ENCODE data around the gene HECTD1. TPM values are rescaled to one million over a fixed set of nuclear protein-coding genes. Genes with fewer than 3 reads are reported as not detected.

The HECTD1 gene
- total and polyA plus RNA-seq, 9 of the 15 experiments (the other 6 are each of a cell fraction or from before 2014, with no cell fraction given): 27.9 to 111 (median 78.1) TPM

DNA sequence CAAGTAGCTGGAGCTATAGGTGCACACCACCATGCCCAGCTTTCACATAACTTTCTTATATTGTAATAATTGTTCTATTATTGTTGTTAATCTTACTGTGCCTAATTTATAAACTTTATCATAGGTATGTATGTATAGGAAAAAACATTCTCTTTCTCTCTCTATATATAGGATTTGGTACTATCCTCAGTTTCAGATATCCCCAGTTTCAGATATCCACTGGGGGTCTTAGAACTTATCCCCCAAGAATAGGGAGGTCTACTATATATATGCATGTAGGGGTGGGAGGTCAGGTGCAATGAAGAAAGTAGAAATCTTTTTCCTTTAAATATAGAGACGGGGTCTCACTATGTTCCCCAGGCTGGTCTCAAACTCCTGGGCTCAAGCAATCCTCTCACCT, 110.5 kb downstream of the HECTD1 start:
- CTCF ChIA-PET (ENCODE audit: low intra/inter-chr PET ratio): no interaction called here
- H3K9me3 ChIP-seq (replicated peaks; ENCODE audit: control insufficient read depth, insufficient read depth, low read depth, low read length): no peaks in the 10 kb centered on the region

More for the DNA sequence above, 110.5 kb downstream of the HECTD1 start:
- FAIRE-seq (no peak), ATAC-seq (no peak), DNase-seq (ENCODE audit: extremely low read depth in 1 of 4, low spot score in 3 of 4) (no peak)
- Histone ChIP-seq H3K79me2 (ENCODE audit: control insufficient read depth, insufficient read depth, low read length) (no peaks in the 10 kb centered on the region), H3K4me3 (no peak overlapping the region), H3K4me2 (ENCODE audit: insufficient read depth, low read length) (no peak overlapping the region), H3K27ac (ENCODE audit: extremely low read depth, low read depth, low read length) (no peak overlapping the region), H3K36me3 (ENCODE audit: control insufficient read depth, insufficient read depth, low read length) (peaks cover 39% of the 10 kb centered on the region), H2AFZ (ENCODE audit: low read depth, low read length) (no peak overlapping the region), H3K9ac (ENCODE audit: insufficient read depth in 1 of 2, low read depth in 2 of 2, low read length in 2 of 2) (no peak overlapping the region), H3K4me1 (replicated peaks in 1 of 2; ENCODE audit: control insufficient read depth in 2 of 2, insufficient read depth in 2 of 2, low read length in 2 of 2) (no peaks in the 10 kb centered on the region), H3K27me3 (ENCODE audit: control insufficient read depth in 2 of 2, insufficient read depth in 2 of 2, low read length in 2 of 2) (no peaks in the 10 kb centered on the region), H4K20me1 (replicated peaks; ENCODE audit: control insufficient read depth, insufficient read depth, low read length) (no peaks in the 10 kb centered on the region), H3K9me1 (ENCODE audit: control insufficient read depth, insufficient read depth, low read length) (no peaks in the 10 kb centered on the region)
- TF ChIP-seq ZEB2 (IDR thresholded peaks at IDR 0.05): no peak
- TF ChIP-seq MAFF (IDR thresholded peaks at IDR 0.05; ENCODE audit: low read length): no peak
- no peak for TF ChIP-seq RCOR1 (IDR thresholded peaks at IDR 0.05; ENCODE audit: borderline replicate concordance in 1 of 2, low read depth in 2 of 2, low read length in 2 of 2)
- no peak for TF ChIP-seq SIX5 (IDR thresholded peaks at IDR 0.05; ENCODE audit: borderline replicate concordance in 1 of 2, insufficient read depth in 1 of 2, low read depth in 1 of 2, low read length in 2 of 2)
- no peak for TF ChIP-seq DIDO1 (tag; IDR thresholded peaks at IDR 0.05; ENCODE audit: low read depth)
- TF ChIP-seq, protein P1, sequence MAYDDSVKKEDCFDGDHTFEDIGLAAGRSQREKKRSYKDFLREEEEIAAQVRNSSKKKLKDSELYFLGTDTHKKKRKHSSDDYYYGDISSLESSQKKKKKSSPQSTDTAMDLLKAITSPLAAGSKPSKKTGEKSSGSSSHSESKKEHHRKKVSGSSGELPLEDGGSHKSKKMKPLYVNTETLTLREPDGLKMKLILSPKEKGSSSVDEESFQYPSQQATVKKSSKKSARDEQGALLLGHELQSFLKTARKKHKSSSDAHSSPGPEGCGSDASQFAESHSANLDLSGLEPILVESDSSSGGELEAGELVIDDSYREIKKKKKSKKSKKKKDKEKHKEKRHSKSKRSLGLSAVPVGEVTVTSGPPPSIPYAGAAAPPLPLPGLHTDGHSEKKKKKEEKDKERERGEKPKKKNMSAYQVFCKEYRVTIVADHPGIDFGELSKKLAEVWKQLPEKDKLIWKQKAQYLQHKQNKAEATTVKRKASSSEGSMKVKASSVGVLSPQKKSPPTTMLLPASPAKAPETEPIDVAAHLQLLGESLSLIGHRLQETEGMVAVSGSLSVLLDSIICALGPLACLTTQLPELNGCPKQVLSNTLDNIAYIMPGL (CRISPR knock-in tag; IDR thresholded peaks at IDR 0.05): no peak
- TF ChIP-seq PRMT5 (CRISPR knock-in tag; IDR thresholded peaks at IDR 0.05): no peak
- TF ChIP-seq ZBTB12 (CRISPR knock-in tag; IDR thresholded peaks at IDR 0.05): no peak
- no peak for TF ChIP-seq CTCFL (IDR thresholded peaks at IDR 0.05; ENCODE audit: borderline replicate concordance, insufficient read depth, low read depth, low read length, poor library complexity, severe bottlenecking)
- TF ChIP-seq, protein P2, sequence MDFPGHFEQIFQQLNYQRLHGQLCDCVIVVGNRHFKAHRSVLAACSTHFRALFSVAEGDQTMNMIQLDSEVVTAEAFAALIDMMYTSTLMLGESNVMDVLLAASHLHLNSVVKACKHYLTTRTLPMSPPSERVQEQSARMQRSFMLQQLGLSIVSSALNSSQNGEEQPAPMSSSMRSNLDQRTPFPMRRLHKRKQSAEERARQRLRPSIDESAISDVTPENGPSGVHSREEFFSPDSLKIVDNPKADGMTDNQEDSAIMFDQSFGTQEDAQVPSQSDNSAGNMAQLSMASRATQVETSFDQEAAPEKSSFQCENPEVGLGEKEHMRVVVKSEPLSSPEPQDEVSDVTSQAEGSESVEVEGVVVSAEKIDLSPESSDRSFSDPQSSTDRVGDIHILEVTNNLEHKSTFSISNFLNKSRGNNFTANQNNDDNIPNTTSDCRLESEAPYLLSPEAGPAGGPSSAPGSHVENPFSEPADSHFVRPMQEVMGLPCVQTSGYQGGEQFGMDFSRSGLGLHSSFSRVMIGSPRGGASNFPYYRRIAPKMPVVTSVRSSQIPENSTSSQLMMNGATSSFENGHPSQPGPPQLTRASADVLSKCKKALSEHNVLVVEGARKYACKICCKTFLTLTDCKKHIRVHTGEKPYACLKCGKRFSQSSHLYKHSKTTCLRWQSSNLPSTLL (IDR thresholded peaks at IDR 0.05): no peak
- no peak for TF ChIP-seq CTCF (IDR thresholded peaks at IDR 0.05 in 2 of 3, conservative IDR thresholded peaks at IDR 0.05 in 1 of 3; ENCODE audit: insufficient read depth in 2 of 3, low read depth in 1 of 3, low read length in 3 of 3)
- 67% methylated on average over 1 of the region's 1 CpG for WGBS (ENCODE audit: insufficient coverage, low coverage, missing lambda C conversion rate)
- BruUV-seq (replicated peaks): no TSS peak
- in situ Hi-C loops (cut with MboI): no loop called here
- intact Hi-C loops (cut with micrococcal nuclease): no loop called here
- POLR2A ChIA-PET: no interaction called here

All from K562 (cell line).